Common myeloid progenitor, CD34-positive (primary cell): ENCODE results near the gene ENOPH1.
"Not testable (repeated sequence)": the region's sequence is repeated elsewhere in the genome, so short reads cannot be mapped to it uniquely, and the experiment has no call there.

Experiments
- CTCF ChIA-PET: fragments of 350-600 bp; sonication (Branson Sonifier 250); formaldehyde crosslinking; loops from one replicate; lab custom pipeline; 2021; ENCODE audit warnings: antibody characterized with exemption; lab: Charles Lee
- POLR2A ChIA-PET: fragments of 350-600 bp; sonication (Branson Sonifier 250); formaldehyde crosslinking; loops from one replicate; lab custom pipeline; 2021; ENCODE audit warnings: antibody characterized with exemption; lab: Charles Lee
- DNase-seq, 3 donors: peaks; one replicate each; pipeline versions ENCODE4 v3.0.0 to v3.0.0-alpha.2; 2013
- H3K27ac ChIP-seq, 2 experiments: 1 replicate in 1 of 2; 2 replicates in 1 of 2; pipeline ENCODE4 v1.7.0; 2013; ENCODE audit warnings: inconsistent platforms in 2 of 2, low read length in 2 of 2, mild to moderate bottlenecking in 2 of 2, low read depth in 1 of 2, moderate library complexity in 1 of 2; ENCODE audit not compliant: severe bottlenecking in 2 of 2, insufficient read depth in 1 of 2, poor library complexity in 1 of 2
- H3K27me3 ChIP-seq, 5 experiments: replicated peaks in 2 of 5; 1 replicate in 3 of 5; 2 replicates in 2 of 5; pipeline versions ENCODE4 v1.6.1 to v1.7.0; 2013; ENCODE audit warnings: low read length in 4 of 5, mild to moderate bottlenecking in 2 of 5, moderate library complexity in 2 of 5, inconsistent platforms in 1 of 5; ENCODE audit not compliant: insufficient read depth in 5 of 5, control insufficient read depth in 4 of 5
- H3K36me3 ChIP-seq, 4 experiments: 1 replicate in 2 of 4; 2 replicates in 2 of 4; pipeline versions ENCODE4 v1.6.1 to v1.7.0; 2013; ENCODE audit warnings: low read length in 3 of 4, control low read depth in 1 of 4, mild to moderate bottlenecking in 1 of 4; ENCODE audit not compliant: control insufficient read depth in 4 of 4, insufficient read depth in 4 of 4
- H3K4me1 ChIP-seq, 4 experiments: 1 replicate in 3 of 4; 2 replicates in 1 of 4; pipeline versions ENCODE4 v1.6.1 to v1.7.1; 2013; ENCODE audit warnings: low read length in 3 of 4, mild to moderate bottlenecking in 3 of 4, control low read depth in 1 of 4, inconsistent platforms in 1 of 4, moderate library complexity in 1 of 4; ENCODE audit not compliant: control insufficient read depth in 4 of 4, insufficient read depth in 4 of 4; ENCODE audit errors: control extremely low read depth in 1 of 4
- H3K4me3 ChIP-seq, 7 experiments: 1 replicate in 4 of 7; 2 replicates in 3 of 7; pipeline versions ENCODE4 v1.5.1 to v1.7.0; 2013; ENCODE audit warnings: mild to moderate bottlenecking in 7 of 7, low read length in 6 of 7, moderate library complexity in 6 of 7, inconsistent platforms in 2 of 7, low read depth in 2 of 7, control low read depth in 1 of 7; ENCODE audit not compliant: insufficient read depth in 4 of 7, control insufficient read depth in 1 of 7; ENCODE audit errors: extremely low read depth in 1 of 7
- H3K9me3 ChIP-seq, 5 experiments: 1 replicate in 4 of 5; 2 replicates in 1 of 5; pipeline versions ENCODE4 v1.6.1 to v1.7.1; 2013; ENCODE audit warnings: low read length in 4 of 5, mild to moderate bottlenecking in 2 of 5, inconsistent platforms in 1 of 5, low read depth in 1 of 5, moderate library complexity in 1 of 5; ENCODE audit not compliant: control insufficient read depth in 4 of 5, insufficient read depth in 2 of 5; ENCODE audit errors: control extremely low read depth in 1 of 5
- WGBS: methylation state at CpG from one replicate; pipeline ENCODE4 v1.1.5; 2013; ENCODE audit not compliant: insufficient coverage; 5-methylcytosine and 5-hydroxymethylcytosine counted together

The ENOPH1 gene

DNA sequence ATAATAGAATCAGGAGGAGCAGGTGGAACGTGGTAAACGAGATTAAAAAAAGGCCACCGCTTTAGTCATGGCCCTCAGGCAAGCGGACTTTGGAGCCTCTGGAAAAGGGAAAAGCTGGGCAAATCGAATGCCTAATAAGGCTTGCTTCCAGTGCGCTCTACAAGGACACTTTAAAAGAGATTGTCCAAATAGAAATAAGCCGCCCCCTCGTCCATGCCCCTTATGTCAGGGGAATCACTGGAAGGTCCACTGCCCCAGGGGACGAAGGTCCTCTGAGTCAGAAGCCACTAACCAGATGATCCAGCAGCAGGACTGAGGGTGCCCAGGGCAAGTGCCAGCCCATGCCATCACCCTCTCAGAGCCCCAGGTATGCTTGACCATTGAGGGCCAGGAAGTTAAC, 47.1 kb downstream of the ENOPH1 start:
- H3K27me3 ChIP-seq, H3K36me3 ChIP-seq, H3K4me3 ChIP-seq, POLR2A ChIA-PET, CTCF ChIA-PET, H3K4me1 ChIP-seq, H3K9me3 ChIP-seq, DNase-seq, H3K27ac ChIP-seq: not testable (repeated sequence)
- WGBS: 98% methylated on average over 9 of the region's 9 CpGs

GRCh38 chr4:82479562-82479961, 49.2 kb downstream of the ENOPH1 start:
- Histone ChIP-seq H3K27me3 (no peaks in the 10 kb centered on the region), H3K36me3 (peaks cover 0 to under 1% (median 0%) of the 10 kb centered on the region in 4 experiments), H3K9me3 (no peaks in the 10 kb centered on the region), H3K4me3 (no peak overlapping the region), H3K27ac (no peak overlapping the region), H3K4me1 (no peaks in the 10 kb centered on the region)
- WGBS: 99% methylated on average over 13 of the region's 14 CpGs
- ChIA-PET POLR2A (no interaction called here), CTCF (no interaction called here)
- no peak for DNase-seq

DNA sequence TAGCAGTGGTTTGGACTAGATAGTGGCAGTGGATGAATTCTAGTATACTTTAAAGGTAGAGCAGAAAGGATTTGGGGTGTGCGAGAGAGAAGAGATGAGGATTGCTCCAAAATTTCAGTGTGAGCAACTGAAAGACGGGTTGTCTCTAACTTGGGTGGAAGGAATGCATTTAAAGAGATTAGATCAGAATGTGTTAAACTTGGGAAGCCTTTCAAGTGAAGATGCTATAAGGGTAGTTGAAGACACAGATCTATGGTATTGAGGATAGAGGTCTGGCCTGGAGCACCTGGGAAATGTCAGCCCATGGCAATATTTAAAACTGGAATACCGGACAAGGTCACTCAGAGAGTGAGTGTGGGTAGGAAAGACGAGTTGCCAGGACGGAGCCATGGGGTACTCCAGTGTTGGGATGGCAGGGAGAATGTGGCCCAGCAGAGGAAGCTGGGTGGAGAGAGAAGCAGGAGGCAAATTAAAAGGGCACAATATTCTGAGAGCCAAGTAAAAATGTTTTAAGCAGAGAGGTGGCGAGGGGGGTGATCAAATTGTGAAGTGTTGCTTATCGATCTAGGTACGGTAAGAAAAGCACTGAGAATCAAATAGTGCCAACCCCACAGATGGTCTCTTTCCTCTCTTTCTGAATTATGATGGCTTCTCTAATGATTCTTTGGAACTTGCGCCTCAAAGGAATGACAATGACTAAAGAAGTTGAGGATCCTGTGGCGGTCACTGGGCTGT, 50.5 kb downstream of the ENOPH1 start:
- CTCF ChIA-PET: no interaction called here
- DNase-seq: no peak
- peaks cover 0 to 2% (median 0%) of the 10 kb centered on the region in 4 experiments for H3K36me3 ChIP-seq
- no peak overlapping the region for H3K27ac ChIP-seq
- no peak overlapping the region for H3K4me3 ChIP-seq
- 97% methylated on average over 9 of the region's 10 CpGs for WGBS
- H3K27me3 ChIP-seq: no peaks in the 10 kb centered on the region
- POLR2A ChIA-PET: no interaction called here
- H3K4me1 ChIP-seq: no peaks in the 10 kb centered on the region
- no peaks in the 10 kb centered on the region for H3K9me3 ChIP-seq

DNA sequence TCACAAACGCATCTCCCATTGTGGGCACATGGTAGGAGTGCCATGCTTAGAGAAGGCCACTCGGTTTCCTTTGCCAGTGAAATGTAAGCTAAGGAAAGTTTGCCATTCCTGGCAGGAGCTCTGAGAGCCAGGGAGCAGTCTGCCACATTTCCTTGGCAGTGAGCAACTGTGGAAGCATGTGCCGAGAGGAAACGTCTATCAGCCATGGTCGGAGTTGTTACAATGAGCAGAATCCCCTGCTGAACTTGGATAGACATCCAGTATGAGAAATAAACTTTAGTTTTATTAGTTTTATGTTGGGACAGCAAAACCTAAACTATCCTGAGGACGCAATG, 51.1 kb downstream of the ENOPH1 start:
- ChIA-PET POLR2A (no interaction called here), CTCF (no interaction called here)
- Histone ChIP-seq H3K27me3 (no peaks in the 10 kb centered on the region), H3K4me1 (no peaks in the 10 kb centered on the region), H3K9me3 (no peaks in the 10 kb centered on the region), H3K27ac (no peak overlapping the region), H3K4me3 (no peak overlapping the region), H3K36me3 (peaks cover 0 to 2% (median 0%) of the 10 kb centered on the region in 4 experiments)
- DNase-seq: no peak
- WGBS: 100% methylated on average over 5 of the region's 6 CpGs

- no peak overlapping the region for H3K4me3 ChIP-seq
- DNase-seq: no peak
- H3K36me3 ChIP-seq: peaks cover 0 to 3% (median under 1%) of the 10 kb centered on the region in 4 experiments
- H3K9me3 ChIP-seq: no peaks in the 10 kb centered on the region
- no peaks in the 10 kb centered on the region for H3K27me3 ChIP-seq
- CTCF ChIA-PET: no interaction called here
- no peak overlapping the region for H3K27ac ChIP-seq
- 96% methylated on average over 6 of the region's 6 CpGs for WGBS
- POLR2A ChIA-PET: no interaction called here
- no peaks in the 10 kb centered on the region for H3K4me1 ChIP-seq
These were observed 52.0 kb downstream of the ENOPH1 start for GRCh38 chr4:82482387-82482786.

DNA sequence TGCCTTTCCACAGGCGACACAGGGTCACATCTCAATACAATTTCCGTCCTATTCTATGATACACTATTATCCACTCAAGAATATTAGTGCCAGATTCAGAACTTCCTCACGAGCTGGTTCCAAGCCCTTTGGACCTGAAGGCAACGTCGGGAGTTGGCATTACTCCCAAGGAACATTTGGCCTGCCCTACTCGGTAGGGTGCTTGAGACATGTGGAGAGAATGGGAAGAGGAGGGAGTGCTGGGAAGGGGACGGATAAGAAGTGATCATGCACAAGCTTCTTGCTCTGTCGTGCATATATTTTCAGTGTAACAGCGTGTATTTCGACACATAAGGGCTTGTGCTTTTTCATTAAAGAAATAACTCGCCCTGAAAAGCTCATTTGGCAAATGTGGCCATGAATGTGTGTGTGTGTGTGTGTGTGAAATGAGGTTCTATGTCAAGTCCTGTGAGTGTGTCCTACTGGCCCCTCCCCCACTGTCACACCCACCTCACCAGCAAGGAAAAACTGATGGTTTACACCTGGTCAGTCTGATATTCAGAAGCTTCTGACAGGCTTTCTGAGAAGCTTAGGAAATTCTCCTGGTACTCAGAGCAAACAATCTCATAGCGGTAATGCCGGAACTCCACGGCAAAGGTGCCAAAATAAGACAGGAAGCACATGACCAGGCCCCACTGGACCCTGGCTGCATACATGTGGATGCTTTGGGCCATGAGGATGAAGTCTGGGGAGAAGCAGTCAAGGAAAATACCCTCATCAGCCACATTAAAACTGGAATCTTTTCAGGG, 54.8 kb downstream of the ENOPH1 start:
- peaks cover 0 to 4% (median under 1%) of the 10 kb centered on the region in 4 experiments for H3K36me3 ChIP-seq
- ChIA-PET POLR2A (no interaction called here), CTCF (interaction anchor here (0.6 to 1.4 kb wide), 3 partner anchors 10 to 358 kb away, joined by 3 to 4 read pairs (median 4); no protein-coding TSS in a partner anchor)
- DNase-seq: no peak
- no peak overlapping the region for H3K4me3 ChIP-seq
- H3K9me3 ChIP-seq: no peaks in the 10 kb centered on the region
- H3K4me1 ChIP-seq: no peaks in the 10 kb centered on the region
- no peaks in the 10 kb centered on the region for H3K27me3 ChIP-seq
- WGBS: 92% methylated on average over 11 of the region's 14 CpGs
- no peak overlapping the region for H3K27ac ChIP-seq

DNA sequence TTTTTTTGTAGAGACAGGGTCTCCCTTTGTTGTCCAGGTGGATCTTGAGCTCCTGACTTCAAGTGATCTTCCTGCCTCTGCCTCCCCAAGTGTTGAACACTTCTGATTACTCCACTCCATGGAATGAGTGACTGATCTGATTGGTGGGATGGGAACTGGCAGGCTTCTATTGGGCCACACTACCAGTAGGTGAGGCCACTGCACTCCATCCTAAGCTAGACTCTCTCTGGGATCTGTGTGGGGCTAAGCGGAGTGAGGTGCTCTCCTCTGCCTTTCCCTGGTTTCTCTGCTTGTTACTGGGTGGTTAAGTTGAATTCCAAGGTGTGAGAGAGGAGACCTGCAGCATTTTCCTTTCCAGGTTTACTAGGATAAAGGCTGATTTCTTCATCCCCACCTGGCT, 58.7 kb downstream of the ENOPH1 start:
- DNase-seq: no peak
- Histone ChIP-seq H3K9me3 (no peaks in the 10 kb centered on the region), H3K4me1 (peaks cover 0 to 5% (median 0%) of the 10 kb centered on the region in 4 experiments), H3K27ac (no peak overlapping the region), H3K36me3 (peaks cover 0 to 4% (median under 1%) of the 10 kb centered on the region in 4 experiments), H3K27me3 (no peaks in the 10 kb centered on the region), H3K4me3 (no peak overlapping the region)
- ChIA-PET CTCF (interaction anchor here (1.5 kb wide), 1 partner anchor 71 kb away, joined by 3 read pairs; no protein-coding TSS in a partner anchor), POLR2A (no interaction called here)
- no CpG with 5 or more reads among the region's 1 CpG for WGBS
